SK-N-SH (cell line): ENCODE results near the gene ZNF544. TPM values are rescaled to one million over a fixed set of nuclear protein-coding genes. Genes with fewer than 3 reads are reported as not detected.
"Not testable (repeated sequence)": the region's sequence is repeated elsewhere in the genome, so short reads cannot be mapped to it uniquely, and the experiment has no call there.

Experiments used
- CTCF ChIA-PET: fragments of 300-600, 350-600 bp; formaldehyde crosslinking; extraction: SDS; loops from one replicate; lab custom pipeline; 2021; lab: Yijun Ruan, JAX
- POLR2A ChIA-PET: fragments of 350-600 bp; sonication (Branson Sonifier 250); formaldehyde crosslinking; extraction: SDS; loops from one replicate; lab custom pipeline; 2020; ENCODE audit warnings: antibody characterized with exemption, inconsistent platforms; lab: Yijun Ruan, JAX
- DNase-seq: peaks from one replicate; pipeline ENCODE4 v3.0.0; 2012
- H2AFZ ChIP-seq: fragments of 200-600 bp; sonication (generic); 2 replicates; pipeline ENCODE4 v1.8.1; 2016; ENCODE audit warnings: antibody characterized with exemption, mild to moderate bottlenecking, low read depth
- H3F3A ChIP-seq: fragments of 200-600 bp; sonication (generic); replicated peaks from 2 replicates; pipeline ENCODE3; 2016; ENCODE audit warnings: antibody characterized with exemption, mild to moderate bottlenecking; ENCODE audit not compliant: insufficient read depth
- H3K27ac ChIP-seq, 2 experiments: fragments of 200-500 bp in 1 of 2; fragments of 200-600 bp in 1 of 2; sonication (Bioruptor generic) in 1 of 2; sonication (generic), shearing (Covaris generic) in 1 of 2; 2 replicates each; pipeline versions ENCODE4 v1.5.1 to v1.6.1; 2014 to 2016; ENCODE audit warnings: low read depth in 2 of 2, inconsistent platforms in 1 of 2, low read length in 1 of 2, mild to moderate bottlenecking in 1 of 2, mixed read lengths in 1 of 2
- H3K27me3 ChIP-seq: fragments of 200-600 bp; sonication (generic), shearing (Covaris generic); 2 replicates; pipeline ENCODE4 v1.6.1; 2016; ENCODE audit warnings: mixed run types; ENCODE audit not compliant: insufficient read depth
- H3K36me3 ChIP-seq, 2 experiments: fragments of 200-500 bp in 1 of 2; fragments of 200-600 bp in 1 of 2; sonication (Bioruptor generic) in 1 of 2; sonication (generic) in 1 of 2; replicated peaks in 1 of 2; 2 replicates each; pipeline versions ENCODE3 to v1.5.1; 2014 to 2016; ENCODE audit warnings: low read length in 1 of 2, mild to moderate bottlenecking in 1 of 2; ENCODE audit not compliant: insufficient read depth in 2 of 2, control insufficient read depth in 1 of 2
- H3K4me1 ChIP-seq, 2 experiments: fragments of 200-500 bp in 1 of 2; fragments of 200-600 bp in 1 of 2; sonication (Bioruptor generic) in 1 of 2; sonication (generic), shearing (Covaris generic) in 1 of 2; 2 replicates each; pipeline versions ENCODE4 v1.5.1 to v1.6.1; 2014 to 2016; ENCODE audit warnings: low read depth in 1 of 2, low read length in 1 of 2, mixed run types in 1 of 2; ENCODE audit not compliant: insufficient read depth in 2 of 2, control insufficient read depth in 1 of 2
- H3K4me2 ChIP-seq: fragments of 200-600 bp; sonication (generic), shearing (Covaris generic); 2 replicates; pipeline ENCODE4 v1.6.1; 2017; ENCODE audit warnings: mixed run types
- H3K4me3 ChIP-seq, 2 experiments: fragments of 200-500 bp in 1 of 2; fragments of 200-600 bp in 1 of 2; sonication (Bioruptor generic) in 1 of 2; sonication (generic), shearing (Covaris generic) in 1 of 2; 2 replicates each; pipeline versions ENCODE4 v1.5.1 to v1.8.1; 2014 to 2016; ENCODE audit warnings: low read depth in 2 of 2, inconsistent platforms in 1 of 2, low read length in 1 of 2, mild to moderate bottlenecking in 1 of 2, mixed read lengths in 1 of 2, moderate library complexity in 1 of 2
- H3K79me2 ChIP-seq: fragments of 200-600 bp; sonication (generic); 2 replicates; pipeline ENCODE4 v1.8.1; 2017; ENCODE audit warnings: mild to moderate bottlenecking; ENCODE audit not compliant: insufficient read depth
- H3K9ac ChIP-seq: fragments of 200-600 bp; sonication (generic); 2 replicates; pipeline ENCODE4 v1.6.1; 2017; ENCODE audit warnings: mixed run types
- H3K9me2 ChIP-seq: fragments of 200-600 bp; sonication (generic); 2 replicates; pipeline ENCODE4 v1.6.1; 2017; ENCODE audit warnings: mixed run types
- H3K9me3 ChIP-seq: fragments of 200-600 bp; sonication (generic); 2 replicates; pipeline ENCODE4 v1.6.1; 2017; ENCODE audit warnings: mixed run types, mild to moderate bottlenecking, moderate library complexity
- H4K20me1 ChIP-seq: fragments of 200-600 bp; sonication (generic); 2 replicates; pipeline ENCODE4 v1.6.1; 2017; ENCODE audit warnings: mild to moderate bottlenecking, mixed run types; ENCODE audit not compliant: insufficient read depth
- ELF1 ChIP-seq: IDR thresholded peaks from 2 replicates; pipeline ENCODE4 v1.4.0; 2012
- FOXM1 ChIP-seq: IDR thresholded peaks from 2 replicates; pipeline ENCODE4 v1.4.0; 2012; ENCODE audit warnings: low read depth, mild to moderate bottlenecking
- GABPA ChIP-seq: IDR thresholded peaks from 2 replicates; pipeline ENCODE4 v1.4.0; 2012; ENCODE audit warnings: low read depth, mild to moderate bottlenecking
- JUND ChIP-seq: IDR thresholded peaks from 2 replicates; pipeline ENCODE4 v1.4.0; 2012
- MAX ChIP-seq: IDR thresholded peaks from 2 replicates; pipeline ENCODE4 v1.4.0; 2012; ENCODE audit warnings: low read depth
- MEF2A ChIP-seq: IDR thresholded peaks from 2 replicates; pipeline ENCODE4 v1.4.0; 2012; ENCODE audit warnings: low read depth, borderline replicate concordance
- MXI1 ChIP-seq: IDR thresholded peaks from 2 replicates; pipeline ENCODE4 v1.6.1; 2012; ENCODE audit warnings: mild to moderate bottlenecking, low read depth, low read length, improper control_type of control experiment
- PBX3 ChIP-seq: IDR thresholded peaks from 2 replicates; pipeline ENCODE4; 2012
- POLR2AphosphoS5 ChIP-seq: IDR thresholded peaks from 2 replicates; pipeline ENCODE4 v1.6.1; 2012; ENCODE audit warnings: low read depth, low read length
- RAD21 ChIP-seq: IDR thresholded peaks from 2 replicates; pipeline ENCODE4 v1.6.1; 2012; ENCODE audit warnings: mild to moderate bottlenecking, low read length
- RCOR1 ChIP-seq: fragments of 150-350 bp; IDR thresholded peaks from 2 replicates; pipeline ENCODE4 v1.6.1; 2017; ENCODE audit warnings: antibody characterized with exemption, low read length
- RFX5 ChIP-seq: IDR thresholded peaks from 2 replicates; pipeline ENCODE4 v1.6.1; 2012; ENCODE audit warnings: mild to moderate bottlenecking, improper control_type of control experiment, low read length
- RXRA ChIP-seq: IDR thresholded peaks from 2 replicates; pipeline ENCODE4 v1.4.0; 2012; ENCODE audit warnings: low read depth, mild to moderate bottlenecking, borderline replicate concordance
- SIN3A ChIP-seq: IDR thresholded peaks from 2 replicates; pipeline ENCODE4 v1.6.1; 2012; ENCODE audit warnings: low read depth, mild to moderate bottlenecking, low read length, moderate library complexity, borderline replicate concordance
- SMC3 ChIP-seq: IDR thresholded peaks from 2 replicates; pipeline ENCODE4 v1.6.1; 2012; ENCODE audit warnings: low read depth, low read length, improper control_type of control experiment
- TCF12 ChIP-seq: IDR thresholded peaks from 2 replicates; pipeline ENCODE4 v1.4.0; 2012
- USF2 ChIP-seq: fragments of 150-350 bp; IDR thresholded peaks from 2 replicates; pipeline ENCODE4 v1.6.1; 2017; ENCODE audit warnings: antibody characterized with exemption, low read length, low read depth, borderline replicate concordance
- YY1 ChIP-seq: IDR thresholded peaks from 2 replicates; pipeline ENCODE4 v1.4.0; 2012; ENCODE audit warnings: low read depth, mild to moderate bottlenecking
- WGBS: methylation state at CpG from one replicate; pipeline ENCODE4 v1.1.6; 2017; ENCODE audit warnings: low lambda C conversion rate; 5-methylcytosine and 5-hydroxymethylcytosine counted together
- polyA plus RNA-seq, 3 experiments: library from polyadenylated mRNA; depleted of rRNA; stranded (reverse); fragments of >200 nt; gene quantifications; 2 replicates each; pipeline ENCODE4 v1.2.3, GENCODE V29; 2012

ZNF544 gene
- polyA plus RNA-seq, 1 of the 3 experiments (the other 2 are of a cell fraction), result 0.89 TPM

- TF ChIP-seq MAX (no peak), USF2 (no peak), YY1 (no peak)
- TF ChIP-seq, all 33 proteins: peak for 0
Measured at GRCh38 chr19:58248886-58249285, 20.2 kb downstream of the ZNF544 start (continued).

GRCh38 chr19:58252102-58252685, 23.5 kb downstream of the ZNF544 start:
- Histone ChIP-seq H3K36me3 (no peaks in the 10 kb centered on the region), H3K9me3 (peaks cover 10% of the 10 kb centered on the region; the same call in 1 of the 2 replicates)
- CTCF ChIA-PET, result no interaction called here

GRCh38 chr19:58258259-58258658, 29.5 kb downstream of the ZNF544 start:
- Histone ChIP-seq H3K36me3 (peaks cover 0 to 17% of the 10 kb centered on the region in 2 experiments), H3K9me3 (peaks cover 28% of the 10 kb centered on the region)
- POLR2A ChIA-PET, H3K9ac ChIP-seq, H3K27me3 ChIP-seq, H3K4me1 ChIP-seq, CTCF ChIA-PET, H3K27ac ChIP-seq, H2AFZ ChIP-seq, H3F3A ChIP-seq, H4K20me1 ChIP-seq, H3K79me2 ChIP-seq, H3K9me2 ChIP-seq, H3K4me2 ChIP-seq, DNase-seq, H3K4me3 ChIP-seq: not testable (repeated sequence)
- 23% methylated on average over 4 of the region's 4 CpGs for WGBS

More at GRCh38 chr19:58252102-58252685, 23.5 kb downstream of the ZNF544 start:
- H2AFZ ChIP-seq, result no peak overlapping the region
- H3K4me1 ChIP-seq, result no peaks in the 10 kb centered on the region
- no peak for DNase-seq
- H3K27me3 ChIP-seq, result no peaks in the 10 kb centered on the region
- H3K4me3 ChIP-seq, result no peak overlapping the region
- no peak overlapping the region for H3K9ac ChIP-seq
- WGBS, result 76% methylated on average over 2 of the region's 2 CpGs
- no peaks in the 10 kb centered on the region for H4K20me1 ChIP-seq
- H3K79me2 ChIP-seq, result no peaks in the 10 kb centered on the region
- H3K9me2 ChIP-seq, result no peaks in the 10 kb centered on the region
- H3F3A ChIP-seq, result no peaks in the 10 kb centered on the region
- no peak overlapping the region for H3K4me2 ChIP-seq
- H3K27ac ChIP-seq, result no peak overlapping the region
- POLR2A ChIA-PET, result no interaction called here
- TF ChIP-seq MEF2A (no peak), SMC3 (no peak), TCF12 (no peak), RAD21 (no peak), JUND (no peak), ELF1 (no peak), SIN3A (no peak), RXRA (no peak), GABPA (no peak), FOXM1 (no peak), RCOR1 (no peak), POLR2AphosphoS5 (no peak), USF2 (no peak), RFX5 (no peak), MXI1 (no peak), PBX3 (no peak)
